GM19463 (cell line): Measurements from ENCODE around the gene MYLK.

Experiments
- ATAC-seq: cut with Tn5 transposase; IDR thresholded peaks from one replicate; pipeline ENCODE4 v1.9.1; 2021; ENCODE audit warnings: mild to moderate bottlenecking, moderate library complexity; ENCODE audit not compliant: unreplicated experiment

MYLK gene

GRCh38 chr3:123795471-123796251 is 88.5 kb downstream of the MYLK start:
- ATAC-seq: no peak

- no peak for ATAC-seq
Observed at GRCh38 chr3:123793425-123793824, 90.7 kb downstream of the MYLK start.

- ATAC-seq: no peak
Observed at GRCh38 chr3:123792473-123793201, 91.5 kb downstream of the MYLK start.

GRCh38 chr3:123791898-123792297 is 92.2 kb downstream of the MYLK start:
- ATAC-seq: no peak

- no peak for ATAC-seq
Observed at GRCh38 chr3:123791417-123791816, 92.7 kb downstream of the MYLK start.

- ATAC-seq: no peak
Observed at GRCh38 chr3:123791073-123791370, 93.1 kb downstream of the MYLK start.

GRCh38 chr3:123790254-123791072 is 93.7 kb downstream of the MYLK start:
- no peak for ATAC-seq

GRCh38 chr3:123789760-123790159 is 94.4 kb downstream of the MYLK start:
- ATAC-seq: no peak

- no peak for ATAC-seq
Observed at GRCh38 chr3:123789160-123789559, 95.0 kb downstream of the MYLK start.

GRCh38 chr3:123788710-123789109 is 95.4 kb downstream of the MYLK start:
- ATAC-seq: no peak

GRCh38 chr3:123787133-123787532 is 97.0 kb downstream of the MYLK start:
- no peak for ATAC-seq

- ATAC-seq: no peak
Observed at GRCh38 chr3:123785602-123786001, 98.5 kb downstream of the MYLK start.

- ATAC-seq: no peak
Observed at GRCh38 chr3:123783811-123784210, 100.3 kb downstream of the MYLK start.

- ATAC-seq: no peak
Observed at GRCh38 chr3:123783050-123783689, 101.0 kb downstream of the MYLK start.

- no peak for ATAC-seq
Observed at GRCh38 chr3:123782488-123782887, 101.6 kb downstream of the MYLK start.

- no peak for ATAC-seq
Observed at GRCh38 chr3:123781571-123782275, 102.4 kb downstream of the MYLK start.

GRCh38 chr3:123781138-123781537 is 103.0 kb downstream of the MYLK start:
- ATAC-seq: no peak

- no peak for ATAC-seq
Observed at GRCh38 chr3:123780656-123781055, 103.5 kb downstream of the MYLK start.

- ATAC-seq: no peak
Observed at GRCh38 chr3:123779655-123780231, 104.4 kb downstream of the MYLK start.

GRCh38 chr3:123778991-123779622 is 105.0 kb downstream of the MYLK start:
- ATAC-seq: no peak
